PFSK-1 (cell line): ENCODE results near the gene PTPRN2.

Experiments used
- FOXP2 ChIP-seq: optimal IDR thresholded peaks from 2 replicates; pipeline ENCODE3; 2011; ENCODE audit warnings: borderline replicate concordance, control low read depth, inconsistent platforms; ENCODE audit not compliant: insufficient read depth; ENCODE audit errors: extremely low read length, extremely low read depth
- POLR2AphosphoS5 ChIP-seq: IDR thresholded peaks from 2 replicates; pipeline ENCODE4 v1.6.1; 2012; ENCODE audit warnings: low read depth, mild to moderate bottlenecking, control low read depth, low read length, moderate library complexity
- TAF1 ChIP-seq: IDR thresholded peaks from 2 replicates; pipeline ENCODE4 v1.6.1; 2012; ENCODE audit warnings: low read length, control low read depth, borderline replicate concordance; ENCODE audit not compliant: insufficient read depth
- TF ChIP-seq, protein P1 (sequence below), 2 experiments: IDR thresholded peaks; 2 replicates each; pipeline versions ENCODE4 v1.6.1 to v1.8.0; 2011 to 2012; ENCODE audit warnings: low read depth in 2 of 2, low read length in 2 of 2, control low read depth in 1 of 2, inconsistent platforms in 1 of 2, mild to moderate bottlenecking in 1 of 2, moderate library complexity in 1 of 2; ENCODE audit not compliant: insufficient read depth in 1 of 2

GRCh38 chr7:158549616-158550393 lies 37.8 kb downstream of the PTPRN2 start:
- no peak for TF ChIP-seq POLR2AphosphoS5
- TF ChIP-seq, protein P1, sequence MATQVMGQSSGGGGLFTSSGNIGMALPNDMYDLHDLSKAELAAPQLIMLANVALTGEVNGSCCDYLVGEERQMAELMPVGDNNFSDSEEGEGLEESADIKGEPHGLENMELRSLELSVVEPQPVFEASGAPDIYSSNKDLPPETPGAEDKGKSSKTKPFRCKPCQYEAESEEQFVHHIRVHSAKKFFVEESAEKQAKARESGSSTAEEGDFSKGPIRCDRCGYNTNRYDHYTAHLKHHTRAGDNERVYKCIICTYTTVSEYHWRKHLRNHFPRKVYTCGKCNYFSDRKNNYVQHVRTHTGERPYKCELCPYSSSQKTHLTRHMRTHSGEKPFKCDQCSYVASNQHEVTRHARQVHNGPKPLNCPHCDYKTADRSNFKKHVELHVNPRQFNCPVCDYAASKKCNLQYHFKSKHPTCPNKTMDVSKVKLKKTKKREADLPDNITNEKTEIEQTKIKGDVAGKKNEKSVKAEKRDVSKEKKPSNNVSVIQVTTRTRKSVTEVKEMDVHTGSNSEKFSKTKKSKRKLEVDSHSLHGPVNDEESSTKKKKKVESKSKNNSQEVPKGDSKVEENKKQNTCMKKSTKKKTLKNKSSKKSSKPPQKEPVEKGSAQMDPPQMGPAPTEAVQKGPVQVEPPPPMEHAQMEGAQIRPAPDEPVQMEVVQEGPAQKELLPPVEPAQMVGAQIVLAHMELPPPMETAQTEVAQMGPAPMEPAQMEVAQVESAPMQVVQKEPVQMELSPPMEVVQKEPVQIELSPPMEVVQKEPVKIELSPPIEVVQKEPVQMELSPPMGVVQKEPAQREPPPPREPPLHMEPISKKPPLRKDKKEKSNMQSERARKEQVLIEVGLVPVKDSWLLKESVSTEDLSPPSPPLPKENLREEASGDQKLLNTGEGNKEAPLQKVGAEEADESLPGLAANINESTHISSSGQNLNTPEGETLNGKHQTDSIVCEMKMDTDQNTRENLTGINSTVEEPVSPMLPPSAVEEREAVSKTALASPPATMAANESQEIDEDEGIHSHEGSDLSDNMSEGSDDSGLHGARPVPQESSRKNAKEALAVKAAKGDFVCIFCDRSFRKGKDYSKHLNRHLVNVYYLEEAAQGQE (IDR thresholded peaks at IDR 0.05; ENCODE audit: insufficient read depth in 1 of 2, low read depth in 2 of 2, low read length in 2 of 2), result no peak
- TF ChIP-seq TAF1, result no peak
- no peak for TF ChIP-seq FOXP2
